Activated T-helper 1 cell treated with anti-CD3 and anti-CD28 coated beads, Interleukin-12 subunit alpha, Interleukin-12 subunit beta, Interleukin-2, Interleukin-4 antibody, amounts not matched to agents 30 ng/mL and 10 ng/mL and 1 ng/mL, durations not matched to agents 14 hours and 24 hours and 36 hours (primary cell): Measurements from ENCODE around the gene NUP62. TPM values are rescaled to one million over a fixed set of nuclear protein-coding genes. Genes with fewer than 3 reads are reported as not detected.
"Not testable (repeated sequence)": the region's sequence is repeated elsewhere in the genome, so short reads cannot be mapped to it uniquely, and the experiment has no call there.

ENCODE experiments used
- DNase-seq: peaks from one replicate; pipeline ENCODE4 v3.0.0; 2021; ENCODE audit warnings: low spot score
- H3K27ac Mint-ChIP-seq: one replicate; pipeline ENCODE4 v1.8.0; 2021; ENCODE audit warnings: mild to moderate bottlenecking, mixed read lengths
- H3K27me3 Mint-ChIP-seq: one replicate; pipeline ENCODE4 v1.8.0; 2022; ENCODE audit warnings: mild to moderate bottlenecking, moderate library complexity, mixed read lengths; ENCODE audit not compliant: insufficient read depth
- H3K36me3 Mint-ChIP-seq: one replicate; pipeline ENCODE4 v1.8.0; 2021; ENCODE audit warnings: low read depth, mixed read lengths
- H3K4me1 Mint-ChIP-seq: one replicate; pipeline ENCODE4 v1.8.0; 2021; ENCODE audit warnings: low read depth, mixed read lengths
- H3K4me3 Mint-ChIP-seq: one replicate; pipeline ENCODE4 v1.8.0; 2021; ENCODE audit warnings: mild to moderate bottlenecking, moderate library complexity, mixed read lengths
- H3K9me3 Mint-ChIP-seq: one replicate; pipeline ENCODE4 v1.8.0; 2021; ENCODE audit warnings: mixed read lengths
- intact Hi-C: fragments of 100-400 bp; cut with micrococcal nuclease; formaldehyde crosslinking; loops from one replicate; pipeline ENCODE4 v1.15.1; 2024
- total RNA-seq: library from RNA; stranded (reverse); gene quantifications from 2 replicates; pipeline ENCODE4 v1.2.3, GENCODE V29; 2022

The NUP62 gene
- total RNA-seq, 1 donor from 2014 or later: 231 TPM

DNA sequence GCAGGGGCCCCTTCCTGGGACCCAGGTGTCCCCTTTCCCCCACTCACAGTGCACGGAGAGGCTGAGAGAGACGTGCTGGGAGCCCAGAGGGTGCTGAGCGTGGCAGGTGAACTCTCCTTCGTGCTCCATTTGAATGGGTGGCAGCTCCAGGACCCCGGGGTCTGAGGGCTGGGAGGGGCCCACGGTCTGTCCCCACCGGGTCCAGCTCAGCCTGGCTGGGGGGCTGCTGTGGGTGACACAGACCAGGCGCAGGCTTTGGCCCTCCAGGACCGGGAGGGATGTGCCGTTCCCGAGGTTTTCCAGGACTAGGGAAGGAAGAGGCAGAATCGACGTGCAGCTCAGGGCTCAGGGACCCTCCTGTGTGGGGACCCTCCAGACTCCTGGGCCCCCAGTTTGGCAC, 29.3 kb upstream of the NUP62 start:
- H3K4me1 Mint-ChIP-seq, H3K4me3 Mint-ChIP-seq, H3K27ac Mint-ChIP-seq, H3K36me3 Mint-ChIP-seq, intact Hi-C loops, H3K9me3 Mint-ChIP-seq, H3K27me3 Mint-ChIP-seq, DNase-seq: not testable (repeated sequence)

DNA sequence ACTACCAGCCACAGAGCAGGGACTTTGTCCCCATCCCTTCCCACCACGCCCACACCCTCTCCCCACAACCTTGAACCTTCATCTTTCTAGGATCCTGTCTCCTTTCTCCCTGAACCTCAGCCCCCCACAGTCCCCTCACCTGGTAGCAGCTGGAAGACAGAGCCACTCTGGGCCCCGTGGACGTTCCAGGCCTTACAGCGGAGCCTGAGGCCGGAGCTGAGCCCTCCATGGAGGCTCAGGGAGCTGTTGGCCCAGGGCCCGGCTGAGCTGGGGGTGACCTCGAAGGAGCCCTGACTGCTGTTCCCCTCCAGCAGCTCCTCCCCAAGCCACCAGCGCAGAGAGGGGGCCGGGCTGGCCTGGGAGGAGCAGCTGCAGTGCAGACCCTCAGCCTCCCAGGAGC, 28.8 kb upstream of the NUP62 start:
- intact Hi-C loops, H3K36me3 Mint-ChIP-seq, H3K27ac Mint-ChIP-seq, DNase-seq, H3K27me3 Mint-ChIP-seq, H3K4me3 Mint-ChIP-seq, H3K9me3 Mint-ChIP-seq: not testable (repeated sequence)
- peaks cover 13% of the 10 kb centered on the region for H3K4me1 Mint-ChIP-seq

- Mint-ChIP-seq H3K36me3 (no peaks in the 10 kb centered on the region), H3K4me1 (peaks cover 13% of the 10 kb centered on the region), H3K9me3 (no peaks in the 10 kb centered on the region), H3K27me3 (peaks cover 9% of the 10 kb centered on the region), H3K4me3 (no peak overlapping the region), H3K27ac (no peak overlapping the region)
- no peak for DNase-seq
- intact Hi-C loops: no loop called here
These were observed 28.1 kb upstream of the NUP62 start for GRCh38 chr19:49957262-49957915.

- no peak overlapping the region for H3K4me3 Mint-ChIP-seq
- intact Hi-C loops: no loop called here
These were observed 26.8 kb upstream of the NUP62 start for GRCh38 chr19:49956115-49956495.

DNA sequence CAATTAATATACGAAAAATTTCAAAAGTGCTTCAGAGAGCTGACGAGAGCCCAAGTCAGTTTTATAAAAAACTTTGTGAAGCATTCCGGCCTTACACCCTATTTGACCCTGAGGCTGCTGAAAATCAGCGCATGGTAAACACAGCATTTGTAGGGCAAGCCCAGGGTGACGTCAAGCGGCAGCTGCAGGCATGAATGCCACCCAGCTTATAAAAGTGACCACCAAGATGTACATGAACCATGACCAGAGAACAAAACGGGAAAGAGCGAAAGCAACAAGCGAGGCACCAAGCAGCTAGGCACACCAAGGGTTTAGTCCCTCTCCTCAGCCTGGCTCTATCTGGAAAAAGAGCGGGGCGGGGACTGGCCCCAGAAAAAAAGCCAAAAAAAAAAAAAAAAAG, 25.6 kb upstream of the NUP62 start:
- H3K9me3 Mint-ChIP-seq: no peaks in the 10 kb centered on the region
- peaks cover 13% of the 10 kb centered on the region for H3K4me1 Mint-ChIP-seq
- intact Hi-C loops: no loop called here
- no peak overlapping the region for H3K27ac Mint-ChIP-seq
- DNase-seq: no peak
- H3K4me3 Mint-ChIP-seq: no peak overlapping the region
- H3K27me3 Mint-ChIP-seq: peaks cover 11% of the 10 kb centered on the region
- no peaks in the 10 kb centered on the region for H3K36me3 Mint-ChIP-seq

More at GRCh38 chr19:49956115-49956495, 26.8 kb upstream of the NUP62 start:
- H3K36me3 Mint-ChIP-seq: no peaks in the 10 kb centered on the region
- H3K9me3 Mint-ChIP-seq: no peaks in the 10 kb centered on the region
- H3K4me1 Mint-ChIP-seq: peaks cover 13% of the 10 kb centered on the region
- DNase-seq: no peak
- peaks cover 11% of the 10 kb centered on the region for H3K27me3 Mint-ChIP-seq
- H3K27ac Mint-ChIP-seq: no peak overlapping the region

DNA sequence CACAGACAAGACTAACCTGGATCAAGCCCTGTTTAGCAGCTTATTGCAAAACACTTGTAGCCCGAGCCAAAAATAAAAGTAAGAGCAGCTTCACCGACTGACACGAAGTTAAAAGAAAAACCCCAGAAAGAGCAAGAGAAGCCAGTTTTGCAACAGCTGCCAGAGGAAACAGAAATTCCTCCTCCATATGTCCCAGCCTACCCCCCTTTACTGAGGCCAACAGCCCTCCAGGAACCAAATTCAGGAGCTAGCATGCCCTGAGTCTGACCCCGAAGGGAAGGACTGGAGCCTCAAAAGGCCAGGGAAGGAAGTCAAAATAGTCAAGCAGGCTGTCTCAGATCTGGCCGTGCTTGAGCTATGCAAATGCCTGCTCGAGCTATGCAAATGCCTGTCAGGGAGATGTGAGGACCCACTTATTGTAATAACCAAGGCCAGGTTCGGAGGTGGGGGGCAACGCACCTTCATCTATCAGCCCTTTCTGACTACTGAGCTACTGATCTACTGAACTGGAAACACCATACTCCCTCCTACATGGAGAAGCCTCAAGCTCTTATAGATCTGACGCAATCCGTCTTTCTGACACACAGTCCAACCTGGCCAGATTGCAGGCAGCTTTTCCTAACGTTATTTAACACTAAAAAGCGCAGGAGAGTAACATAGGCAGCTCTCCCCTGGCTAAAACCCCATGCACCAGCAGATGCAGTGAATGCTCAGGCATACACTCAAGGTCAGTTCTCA, 25.0 kb upstream of the NUP62 start:
- Mint-ChIP-seq H3K36me3 (no peaks in the 10 kb centered on the region), H3K27me3 (peaks cover 11% of the 10 kb centered on the region), H3K4me1 (peaks cover 13% of the 10 kb centered on the region), H3K4me3 (no peak overlapping the region), H3K27ac (no peak overlapping the region), H3K9me3 (no peaks in the 10 kb centered on the region)
- intact Hi-C loops: no loop called here
- no peak for DNase-seq

DNA sequence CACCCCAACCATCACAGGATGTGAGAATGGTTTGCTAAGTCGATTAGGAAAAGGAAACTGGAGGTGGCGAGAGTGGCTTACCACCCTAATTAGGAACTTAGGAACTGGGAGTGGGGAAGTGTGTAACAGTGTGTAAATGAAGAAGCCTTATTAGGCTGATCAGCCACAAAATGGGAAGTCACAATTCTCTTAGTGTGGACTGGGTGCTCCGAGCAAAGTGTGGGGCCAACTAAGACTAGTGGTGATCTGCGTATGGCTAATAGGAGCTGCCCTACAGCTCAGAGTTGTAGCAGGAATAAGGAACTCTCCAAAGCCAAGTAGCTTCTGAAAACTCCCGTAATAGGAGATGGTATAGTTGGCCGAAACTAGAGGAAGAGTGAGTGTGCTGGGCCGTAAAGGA, 24.1 kb upstream of the NUP62 start:
- no peak overlapping the region for H3K27ac Mint-ChIP-seq
- H3K4me1 Mint-ChIP-seq: peaks cover 13% of the 10 kb centered on the region
- peaks cover 11% of the 10 kb centered on the region for H3K27me3 Mint-ChIP-seq
- no peak overlapping the region for H3K4me3 Mint-ChIP-seq
- no peaks in the 10 kb centered on the region for H3K9me3 Mint-ChIP-seq
- no peaks in the 10 kb centered on the region for H3K36me3 Mint-ChIP-seq
- intact Hi-C loops: no loop called here
- DNase-seq: no peak

DNA sequence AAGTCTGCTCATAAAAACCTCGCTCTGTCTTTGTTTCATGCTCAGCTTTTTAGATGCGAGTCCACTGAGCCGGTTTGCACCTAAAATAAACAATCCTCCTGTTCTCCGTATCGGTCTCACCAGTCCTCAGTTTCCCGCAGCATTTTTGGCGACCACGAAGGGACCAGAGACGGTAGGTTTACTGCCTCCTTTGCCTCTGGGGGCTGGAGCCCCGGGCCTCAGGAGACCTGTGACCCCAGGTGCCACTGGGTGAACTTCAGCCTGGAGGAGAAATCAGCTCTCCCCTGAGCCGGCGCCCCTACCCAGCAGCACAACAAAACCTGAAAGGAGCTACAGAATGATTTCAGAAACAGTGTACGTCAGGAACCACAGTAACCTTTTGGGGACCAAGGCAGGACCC, 23.6 kb upstream of the NUP62 start:
- Mint-ChIP-seq H3K9me3 (no peaks in the 10 kb centered on the region), H3K27ac (no peak overlapping the region), H3K27me3 (peaks cover 11% of the 10 kb centered on the region), H3K4me1 (peaks cover 13% of the 10 kb centered on the region), H3K36me3 (no peaks in the 10 kb centered on the region), H3K4me3 (no peak overlapping the region)
- DNase-seq: no peak
- intact Hi-C loops: no loop called here

DNA sequence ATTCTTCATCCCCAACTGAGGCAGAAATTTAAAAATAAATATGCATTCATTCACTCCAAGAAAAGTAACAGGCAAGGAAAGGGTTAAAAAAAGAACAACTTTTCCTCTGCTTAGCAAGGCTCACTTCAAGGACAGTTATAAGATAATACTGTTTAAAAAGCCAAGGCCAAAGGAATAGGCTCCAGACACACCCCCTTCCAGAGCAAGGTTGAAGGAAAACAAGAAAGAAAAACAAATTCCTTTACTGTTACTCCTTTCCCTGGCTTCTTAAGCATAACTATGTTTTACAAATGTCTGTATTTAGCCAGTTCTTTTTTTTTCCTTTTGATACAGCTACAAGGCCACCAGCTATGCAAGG, 23.2 kb upstream of the NUP62 start:
- Mint-ChIP-seq H3K4me1 (peaks cover 13% of the 10 kb centered on the region), H3K27ac (no peak overlapping the region), H3K27me3 (peaks cover 11% of the 10 kb centered on the region), H3K36me3 (no peaks in the 10 kb centered on the region), H3K9me3 (no peaks in the 10 kb centered on the region), H3K4me3 (no peak overlapping the region)
- intact Hi-C loops: no loop called here
- no peak for DNase-seq

GRCh38 chr19:49951806-49952478, 22.6 kb upstream of the NUP62 start:
- Mint-ChIP-seq H3K27ac (no peak overlapping the region), H3K4me3 (no peak overlapping the region), H3K9me3 (no peaks in the 10 kb centered on the region), H3K27me3 (peaks cover 11% of the 10 kb centered on the region), H3K36me3 (no peaks in the 10 kb centered on the region), H3K4me1 (peaks cover 13% of the 10 kb centered on the region)
- intact Hi-C loops: no loop called here
- DNase-seq: no peak

- Mint-ChIP-seq H3K4me3 (no peak overlapping the region), H3K9me3 (no peaks in the 10 kb centered on the region), H3K4me1 (peaks cover 13% of the 10 kb centered on the region), H3K27ac (no peak overlapping the region), H3K36me3 (no peaks in the 10 kb centered on the region), H3K27me3 (peaks cover 11% of the 10 kb centered on the region)
- intact Hi-C loops: no loop called here
- DNase-seq: no peak
These were observed 21.7 kb upstream of the NUP62 start for GRCh38 chr19:49950956-49951526.

- DNase-seq: no peak
- Mint-ChIP-seq H3K36me3 (no peaks in the 10 kb centered on the region), H3K27me3 (peaks cover 11% of the 10 kb centered on the region), H3K4me3 (no peak overlapping the region), H3K4me1 (peaks cover 13% of the 10 kb centered on the region), H3K27ac (no peak overlapping the region), H3K9me3 (no peaks in the 10 kb centered on the region)
- intact Hi-C loops: no loop called here
These were observed 21.3 kb upstream of the NUP62 start for GRCh38 chr19:49950590-49950948.
